Astrocyte of the hippocampus (primary cell): ENCODE measurements around the gene FAM236D.
"Not testable (repeated sequence)": the region's sequence is repeated elsewhere in the genome, so short reads cannot be mapped to it uniquely, and the experiment has no call there.

Source experiments
- DNase-seq: peaks from one replicate; pipeline ENCODE4 v3.0.0; 2011; ENCODE audit warnings: low read depth, low spot score

FAM236D gene

GRCh38 chrX:72808110-72808509 is at the start of gene FAM236D:
Gene FAM236D, minus strand, starts transcription at chrX:72808210. Its CDS starts 100 bp downstream, at chrX:72808110.
- DNase-seq, result not testable (repeated sequence)

- not testable (repeated sequence) for DNase-seq
Observed at GRCh38 chrX:72837532-72837931, 29.5 kb upstream of the FAM236D start.

- DNase-seq, result not testable (repeated sequence)
Observed at GRCh38 chrX:72830701-72831100, 22.7 kb upstream of the FAM236D start.

- DNase-seq, result not testable (repeated sequence)
Observed at GRCh38 chrX:72790390-72790789, 17.6 kb downstream of the FAM236D start.

GRCh38 chrX:72788142-72788541 is 19.9 kb downstream of the FAM236D start:
- not testable (repeated sequence) for DNase-seq

GRCh38 chrX:72783964-72784363 is 24.0 kb downstream of the FAM236D start:
- DNase-seq, result not testable (repeated sequence)

- not testable (repeated sequence) for DNase-seq
Observed at GRCh38 chrX:72783365-72783936, 24.6 kb downstream of the FAM236D start.

- DNase-seq, result not testable (repeated sequence)
Observed at GRCh38 chrX:72782560-72782959, 25.4 kb downstream of the FAM236D start, which contains the start of gene FAM236B. Gene FAM236B, minus strand, starts transcription at chrX:72782660. Its CDS starts 100 bp downstream, at chrX:72782560.

GRCh38 chrX:72778146-72778545 is 29.9 kb downstream of the FAM236D start:
- DNase-seq, result not testable (repeated sequence)

GRCh38 chrX:72777467-72777790 is 30.6 kb downstream of the FAM236D start:
- not testable (repeated sequence) for DNase-seq

GRCh38 chrX:72776653-72777466 is 31.1 kb downstream of the FAM236D start, which contains the start of gene DMRTC1B:
Gene DMRTC1B, plus strand, starts transcription at chrX:72776890. Its CDS starts 68,246 bp downstream, at chrX:72845136.
- DNase-seq, result not testable (repeated sequence)

GRCh38 chrX:72760454-72760853 is 47.6 kb downstream of the FAM236D start:
- DNase-seq, result not testable (repeated sequence)
